Keratinocyte (primary cell): ENCODE results near the gene PMF1. TPM values are rescaled to one million over a fixed set of nuclear protein-coding genes. Genes with fewer than 3 reads are reported as not detected.

ENCODE experiments used
- DNase-seq: peaks from one replicate; pipeline ENCODE4 v3.0.0-alpha.2; 2011; ENCODE audit warnings: low read depth, missing footprints, low spot score
- FAIRE-seq: peaks from 2 replicates; lab custom pipeline; 2011; peaks lifted over from hg19 to GRCh38; lab: Jason Lieb, UNC
- H2AFZ ChIP-seq: 2 replicates; pipeline ENCODE4 v1.6.0; 2012; ENCODE audit warnings: low read length, control low read depth, inconsistent platforms; ENCODE audit not compliant: control insufficient read depth
- H3K27ac ChIP-seq: 2 replicates; pipeline ENCODE4 v1.5.1; 2011; ENCODE audit warnings: low read length; ENCODE audit not compliant: control insufficient read depth, insufficient read depth
- H3K27me3 ChIP-seq: 3 replicates; pipeline ENCODE4 v1.6.0; 2011; ENCODE audit warnings: low read length; ENCODE audit not compliant: control insufficient read depth, insufficient read depth; ENCODE audit errors: extremely low read depth
- H3K36me3 ChIP-seq, 2 experiments: 2 replicates in 1 of 2; 3 replicates in 1 of 2; pipeline ENCODE4 v1.5.1; 2011; ENCODE audit warnings: low read length in 2 of 2, mild to moderate bottlenecking in 1 of 2; ENCODE audit not compliant: control insufficient read depth in 2 of 2, insufficient read depth in 2 of 2; ENCODE audit errors: extremely low read depth in 1 of 2
- H3K4me1 ChIP-seq: 3 replicates; pipeline ENCODE4 v1.5.1; 2011; ENCODE audit warnings: low read length; ENCODE audit not compliant: control insufficient read depth, insufficient read depth; ENCODE audit errors: extremely low read depth
- H3K4me2 ChIP-seq: 3 replicates; pipeline ENCODE4 v1.6.0; 2011; ENCODE audit warnings: low read depth, low read length; ENCODE audit not compliant: control insufficient read depth, insufficient read depth; ENCODE audit errors: extremely low read depth
- H3K4me3 ChIP-seq, 3 experiments: fragments of 200-600 bp in 1 of 3; sonication (generic) in 1 of 3; 2 replicates in 2 of 3; 3 replicates in 1 of 3; pipeline ENCODE4 v1.5.1; 2011 to 2016; ENCODE audit warnings: low read length in 3 of 3, mild to moderate bottlenecking in 3 of 3, control low read depth in 2 of 3, inconsistent platforms in 1 of 3, low read depth in 1 of 3, mixed read lengths in 1 of 3, mixed run types in 1 of 3, moderate library complexity in 1 of 3; ENCODE audit not compliant: control insufficient read depth in 2 of 3, insufficient read depth in 2 of 3; ENCODE audit errors: extremely low read depth in 1 of 3
- H3K79me2 ChIP-seq: 2 replicates; pipeline ENCODE4 v1.6.0; 2012; ENCODE audit warnings: low read length; ENCODE audit not compliant: control insufficient read depth, insufficient read depth
- H3K9ac ChIP-seq: 3 replicates; pipeline ENCODE4 v1.6.0; 2011; ENCODE audit warnings: low read length; ENCODE audit not compliant: control insufficient read depth, insufficient read depth; ENCODE audit errors: extremely low read depth
- H3K9me1 ChIP-seq: 3 replicates; pipeline ENCODE4 v1.6.0; 2011; ENCODE audit warnings: low read length; ENCODE audit not compliant: control insufficient read depth, insufficient read depth; ENCODE audit errors: extremely low read depth
- H3K9me3 ChIP-seq: 2 replicates; pipeline ENCODE4 v1.5.1; 2012; ENCODE audit warnings: low read depth, low read length; ENCODE audit not compliant: control insufficient read depth
- H4K20me1 ChIP-seq: 3 replicates; pipeline ENCODE4 v1.6.0; 2011; ENCODE audit warnings: low read length; ENCODE audit not compliant: control insufficient read depth, insufficient read depth; ENCODE audit errors: extremely low read depth
- CTCF ChIP-seq, 3 experiments: IDR thresholded peaks in 1 of 3; conservative IDR thresholded peaks in 1 of 3; optimal IDR thresholded peaks in 1 of 3; 2 replicates in 2 of 3; 3 replicates in 1 of 3; pipeline versions ENCODE3 to v1.5.1; 2011; ENCODE audit warnings: low read length in 3 of 3, mild to moderate bottlenecking in 3 of 3, moderate library complexity in 2 of 3, control low read depth in 1 of 3, inconsistent platforms in 1 of 3; ENCODE audit not compliant: insufficient read depth in 2 of 3; ENCODE audit errors: extremely low read depth in 1 of 3
- EZH2 ChIP-seq: IDR thresholded peaks from one replicate; pipeline ENCODE4 v1.6.1; 2012; ENCODE audit warnings: inconsistent platforms, mild to moderate bottlenecking, low read length, moderate library complexity
- dilution Hi-C: fragments of 300-500 bp; cut with MboI; formaldehyde crosslinking; loops from one replicate; pipeline ENCODE4 v1.7.0; 2020; ENCODE audit warnings: low sequenced_read_pairs; ENCODE audit not compliant: extremely low pct_ligation_motif_present
- polyA plus RNA-seq, 5 experiments: library from polyadenylated mRNA; depleted of rRNA in 3 of 5; stranded (reverse) in 3 of 5; stranded (forward) in 1 of 5; unstranded in 1 of 5; fragments of >200 nt; gene quantifications; 1 replicate in 1 of 5; 2 replicates in 3 of 5; 3 replicates in 1 of 5; pipeline versions ENCODE4 v1.2.1 to v1.2.3, GENCODE V29; 2011 to 2012; ENCODE audit warnings: missing spikeins in 2 of 5, low read depth in 1 of 5, low replicate concordance in 1 of 5

PMF1 gene
- polyA plus RNA-seq, 1 donor (not counting 4 experiments of a cell fraction or from before 2014, with no cell fraction given): 41.0 TPM

- Histone ChIP-seq H4K20me1 (no peaks in the 10 kb centered on the region), H3K9me1 (no peaks in the 10 kb centered on the region), H3K36me3 (peaks cover 4 to 11% of the 10 kb centered on the region in 2 experiments), H3K9ac (no peak overlapping the region), H3K27ac (no peak overlapping the region), H3K4me3 (no peak overlapping the region), H3K9me3 (no peaks in the 10 kb centered on the region), H3K27me3 (no peaks in the 10 kb centered on the region), H3K79me2 (no peaks in the 10 kb centered on the region), H3K4me2 (no peak overlapping the region), H2AFZ (no peak overlapping the region), H3K4me1 (peaks cover 27% of the 10 kb centered on the region)
- no peak for DNase-seq
- dilution Hi-C loops: no loop called here
- no peak for FAIRE-seq
- TF ChIP-seq EZH2 (no peak), CTCF (optimal IDR thresholded peaks at IDR 0.05 in 1 of 3, IDR thresholded peaks at IDR 0.05 in 1 of 3, conservative IDR thresholded peaks at IDR 0.05 in 1 of 3; ENCODE audit: extremely low read depth in 1 of 3, insufficient read depth in 2 of 3, low read length in 3 of 3) (no peak)
Observed at GRCh38 chr1:156238248-156238647, 25.4 kb downstream of the PMF1 start.

- no peaks in the 10 kb centered on the region for H3K9me3 ChIP-seq
- no peak for TF ChIP-seq CTCF (optimal IDR thresholded peaks at IDR 0.05 in 1 of 3, IDR thresholded peaks at IDR 0.05 in 1 of 3, conservative IDR thresholded peaks at IDR 0.05 in 1 of 3; ENCODE audit: extremely low read depth in 1 of 3, insufficient read depth in 2 of 3, low read length in 3 of 3)
- TF ChIP-seq EZH2: no peak
- no peak overlapping the region for H3K4me3 ChIP-seq
- peak; percentile 95 for FAIRE-seq
- no peaks in the 10 kb centered on the region for H3K9me1 ChIP-seq
- H3K27ac ChIP-seq: no peak overlapping the region
- no peaks in the 10 kb centered on the region for H4K20me1 ChIP-seq
- peak overlapping the region; percentile 44 for H3K9ac ChIP-seq
- peak overlapping the region; percentile 55 for H3K4me2 ChIP-seq
- no peaks in the 10 kb centered on the region for H3K79me2 ChIP-seq
- H3K27me3 ChIP-seq: peaks cover 13% of the 10 kb centered on the region
- peak; percentile 40 for DNase-seq
- peaks cover 4 to 5% of the 10 kb centered on the region in 2 experiments for H3K36me3 ChIP-seq
- H2AFZ ChIP-seq: no peak overlapping the region
- peaks cover 24% of the 10 kb centered on the region for H3K4me1 ChIP-seq
- dilution Hi-C loops: no loop called here
Observed at GRCh38 chr1:156241311-156241811, 28.6 kb downstream of the PMF1 start.
